Measurements from ENCODE around the gene DNM2. TPM values are rescaled to one million over a fixed set of nuclear protein-coding genes. Genes with fewer than 3 reads are reported as not detected.

DNM2 gene
- total RNA-seq, 2 experiments from 2014 or later, result 144 to 150 TPM

DNA sequence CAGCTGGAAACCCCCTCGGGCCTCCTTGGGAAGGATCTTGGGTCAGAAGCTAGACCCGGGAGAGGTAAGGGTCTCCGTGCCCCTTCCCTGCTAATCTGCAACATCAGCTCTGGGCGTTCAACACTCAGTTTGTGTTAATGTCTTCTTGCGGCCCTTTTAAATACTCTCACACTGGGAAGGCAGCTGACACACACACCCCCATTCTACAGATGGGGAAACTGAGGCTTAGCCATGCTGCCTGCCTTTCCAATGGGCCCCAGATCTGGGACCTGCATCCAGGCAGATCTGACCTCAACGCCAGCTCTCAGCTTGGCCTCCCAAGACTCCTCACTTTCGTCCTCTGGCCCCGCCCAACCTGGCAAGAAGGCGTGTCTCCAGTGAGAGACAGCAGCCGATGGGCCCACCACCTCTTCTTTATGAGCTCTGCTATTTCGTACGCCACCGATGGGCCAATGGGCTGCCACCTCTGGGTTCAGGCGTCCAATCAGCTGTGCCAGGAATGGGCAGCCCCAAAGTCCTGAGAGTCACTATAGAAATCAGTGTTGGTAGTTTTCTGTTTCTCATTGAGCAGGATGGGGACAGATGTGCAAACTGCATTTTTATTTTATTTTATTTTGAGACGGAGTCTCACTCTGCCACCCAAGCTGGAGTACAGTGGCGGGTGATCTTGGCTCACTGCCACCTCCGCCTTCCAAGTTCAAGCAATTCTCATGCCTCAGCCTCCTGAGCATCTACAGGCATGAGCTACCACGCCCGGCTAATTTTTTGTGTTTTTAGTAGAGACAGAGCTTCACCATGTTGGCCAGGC lies 43.8 kb downstream of the DNM2 start:
- CTCF ChIA-PET, result interaction anchor here (0.9 to 3.6 kb wide), 2 partner anchors 34 to 43 kb away, joined by 4 to 16 read pairs; partner anchors contain the start of gene DNM2
- POLR2A ChIA-PET, result no interaction called here

DNA sequence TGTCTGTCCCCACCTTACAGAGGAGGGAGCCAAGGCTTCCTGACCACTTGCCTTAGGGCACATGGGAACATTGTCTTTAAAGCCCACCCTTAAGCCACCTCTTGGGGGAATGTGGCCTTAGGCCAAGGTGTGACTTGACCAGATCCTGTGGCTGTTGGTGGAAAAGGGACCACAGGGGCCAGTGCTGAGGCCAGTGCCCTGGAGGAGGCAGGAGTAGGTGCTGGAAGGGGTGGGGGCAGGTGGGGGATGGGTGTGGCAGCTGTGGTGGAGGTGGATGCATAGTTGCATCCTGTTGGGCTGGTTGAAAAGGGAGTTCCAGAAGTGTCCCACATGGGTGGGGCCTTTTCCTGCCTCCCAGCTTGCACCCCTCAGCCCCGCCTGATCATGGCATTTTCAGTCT lies 44.8 kb downstream of the DNM2 start:
- CTCF ChIA-PET, result no interaction called here

DNA sequence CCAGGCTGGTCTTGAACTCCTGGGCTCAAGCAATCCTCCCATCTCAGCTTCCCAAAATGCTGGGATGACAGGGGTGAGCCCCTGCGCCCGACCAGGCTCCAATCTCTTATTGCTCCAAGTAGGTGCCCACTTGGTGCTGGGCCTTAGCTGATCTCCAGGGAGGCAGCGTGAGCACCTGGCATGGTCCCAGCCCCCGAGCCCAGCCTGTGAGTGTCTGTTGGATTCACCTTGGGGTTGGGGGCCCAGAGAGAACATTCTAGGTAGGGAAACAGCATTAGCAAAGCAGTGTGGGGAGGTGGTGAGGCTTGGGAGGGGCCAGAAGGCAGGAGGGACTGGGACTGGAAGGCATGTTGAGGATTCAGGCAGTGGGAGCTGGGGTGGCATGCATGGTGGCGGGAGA lies 45.5 kb downstream of the DNM2 start:
- ChIA-PET POLR2A (no interaction called here), CTCF (no interaction called here)

More for the DNA sequence above, 44.8 kb downstream of the DNM2 start:
- POLR2A ChIA-PET, result no interaction called here

DNA sequence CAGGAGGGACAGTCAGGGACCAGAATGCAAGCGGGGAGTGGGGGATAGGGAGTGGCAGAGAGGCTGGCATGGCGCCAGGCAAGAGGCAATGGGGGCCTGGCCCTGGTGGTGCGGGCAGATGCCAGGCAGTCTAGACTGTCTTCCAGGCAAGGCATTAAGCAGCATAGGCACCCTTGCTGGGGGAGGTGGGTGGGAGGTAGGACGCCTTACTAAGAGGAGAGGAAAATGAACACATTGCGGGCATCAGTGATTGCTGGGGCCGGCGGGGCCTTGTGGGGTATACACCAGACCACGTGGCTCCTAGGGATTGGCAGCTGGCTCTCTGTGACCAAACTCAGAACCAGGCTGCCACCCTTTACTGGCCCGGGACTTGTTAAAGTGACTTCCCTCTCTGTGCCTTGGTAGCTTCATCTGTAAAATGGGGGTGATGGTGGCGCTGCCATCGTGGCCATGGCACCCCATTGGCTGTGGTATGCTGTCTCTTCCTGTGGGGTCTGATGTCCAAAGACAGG lies 46.0 kb downstream of the DNM2 start:
- CTCF ChIA-PET, result no interaction called here
- POLR2A ChIA-PET, result no interaction called here

DNA sequence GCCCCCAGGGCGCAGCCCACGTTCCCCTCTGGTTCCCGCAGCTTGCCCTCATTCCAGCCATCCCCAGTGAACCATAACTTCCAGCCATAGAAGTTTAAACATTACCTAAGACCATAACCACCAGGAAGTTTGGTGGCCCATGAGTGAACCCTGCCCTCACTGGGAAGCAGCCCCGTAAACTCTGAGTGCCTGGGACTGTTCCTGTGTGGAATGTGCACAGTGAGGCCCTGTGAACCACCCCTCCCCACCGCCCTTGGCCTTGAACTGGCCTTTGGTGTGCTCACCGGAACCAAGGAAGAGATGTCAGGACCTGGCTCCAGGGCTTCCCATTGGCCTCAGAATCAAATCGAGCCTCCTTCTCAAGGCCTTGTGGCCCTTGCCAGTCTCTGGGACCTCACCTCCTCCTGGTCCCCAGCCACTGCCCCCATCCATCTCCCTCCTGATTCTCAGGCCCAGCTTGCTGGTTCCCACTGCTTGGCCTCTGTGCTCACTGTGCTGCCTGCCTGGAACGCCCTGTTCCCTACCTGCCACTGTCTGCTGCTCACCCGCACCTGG lies 46.5 kb downstream of the DNM2 start:
- POLR2A ChIA-PET, result no interaction called here
- CTCF ChIA-PET, result no interaction called here

DNA sequence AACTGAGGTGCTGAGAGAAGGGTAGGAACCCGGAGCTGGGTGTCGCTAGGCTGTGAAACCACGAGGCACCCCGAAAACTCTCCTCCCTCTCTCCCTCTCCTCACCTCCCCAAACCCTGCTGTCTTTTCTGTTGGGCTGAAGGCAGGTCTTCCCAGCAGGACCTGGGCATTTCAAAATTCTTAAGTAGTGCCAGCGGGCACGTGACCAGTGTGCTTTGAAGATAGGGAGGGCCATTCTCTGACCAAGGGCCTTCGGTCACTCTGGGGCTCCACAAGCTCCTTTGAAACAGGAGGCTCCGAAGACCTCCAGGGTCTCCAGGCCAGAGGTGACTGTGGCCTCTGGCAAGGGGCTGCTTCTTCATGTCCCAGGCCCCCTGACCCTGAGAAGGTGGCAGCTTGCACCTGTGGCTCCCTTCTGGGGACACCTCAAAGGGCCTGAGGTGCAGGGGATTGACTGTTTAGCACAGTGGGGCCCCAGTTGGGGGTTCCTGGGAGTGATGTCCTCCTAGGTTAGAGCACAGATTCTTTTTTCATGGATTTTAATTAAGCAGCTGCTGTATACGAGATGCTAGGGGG lies 48.3 kb downstream of the DNM2 start:
- ChIA-PET CTCF (no interaction called here), POLR2A (no interaction called here)

DNA sequence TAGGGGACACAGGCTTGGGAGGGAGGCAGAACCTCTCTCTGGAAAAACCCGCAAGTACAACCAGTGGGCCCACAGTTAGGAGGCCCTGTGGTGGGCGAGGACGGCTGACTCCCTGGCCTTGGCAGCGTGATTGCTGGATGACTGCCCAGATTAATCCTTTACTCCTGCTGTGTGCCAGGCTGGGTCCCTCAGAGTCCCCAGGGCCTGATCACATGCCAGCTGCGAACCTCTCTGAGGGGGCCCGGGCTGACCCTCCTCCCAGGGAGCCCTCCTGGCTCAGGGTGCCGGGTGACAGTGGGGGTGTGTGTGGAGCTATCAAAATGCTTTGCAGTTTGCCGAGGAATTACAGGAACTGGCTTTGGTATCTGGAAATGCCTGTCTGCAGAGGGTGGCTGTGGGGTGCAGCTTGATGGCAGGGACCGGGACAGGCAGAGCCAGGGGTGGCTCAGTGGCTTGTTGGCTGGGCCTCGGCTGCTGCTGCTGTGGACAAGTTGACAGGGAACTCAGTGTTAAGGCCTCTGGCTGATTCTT lies 48.9 kb downstream of the DNM2 start:
- CTCF ChIA-PET, result interaction anchor here (0.7 to 1.2 kb wide), 2 partner anchors 72 to 186 kb away, joined by 3 read pairs; no protein-coding TSS in a partner anchor
- POLR2A ChIA-PET, result no interaction called here

DNA sequence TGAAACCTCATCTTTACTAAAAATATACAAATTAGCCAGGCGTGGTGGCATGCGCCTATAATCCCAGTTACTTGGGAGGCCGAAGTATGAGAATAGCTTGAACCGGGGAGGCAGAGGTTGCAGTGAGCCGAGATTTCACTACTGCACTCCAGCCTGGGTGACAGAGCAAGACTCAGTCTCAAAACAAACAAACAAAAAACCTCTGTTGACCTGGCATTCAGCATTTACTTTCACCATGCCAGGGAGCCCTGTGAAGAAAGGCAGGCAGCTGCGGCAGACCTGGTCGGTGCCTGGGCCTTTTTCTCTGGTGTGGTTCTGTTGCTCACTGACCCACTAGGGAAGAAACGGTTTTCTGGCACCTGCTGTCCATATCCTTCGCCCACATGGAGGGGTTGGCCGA lies 49.8 kb downstream of the DNM2 start:
- POLR2A ChIA-PET, result no interaction called here
- CTCF ChIA-PET, result interaction anchor here (0.7 to 1.2 kb wide), 2 partner anchors 71 to 187 kb away, joined by 3 read pairs; no protein-coding TSS in a partner anchor

DNA sequence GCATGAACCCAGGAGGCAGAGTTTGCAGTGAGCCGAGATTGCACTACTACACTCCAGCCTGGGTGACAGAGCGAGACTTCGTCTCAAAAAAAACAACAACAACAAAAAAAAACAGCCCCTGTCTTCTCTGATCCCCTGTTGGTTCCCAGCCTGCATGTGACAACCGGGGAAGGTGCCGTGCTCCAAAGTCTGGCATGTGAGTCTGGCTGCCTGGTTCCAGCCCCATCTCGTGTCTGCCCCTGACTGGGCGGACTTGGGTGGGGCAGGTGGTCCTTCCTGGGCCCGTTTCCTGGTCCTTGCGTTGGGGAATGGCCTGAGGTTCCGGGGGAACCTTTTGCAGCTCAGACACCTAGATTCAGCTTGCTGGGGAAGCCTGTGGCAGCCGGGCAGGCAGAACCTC lies 50.5 kb downstream of the DNM2 start:
- ChIA-PET CTCF (interaction anchor here (0.6 kb wide), 1 partner anchor 296 kb away, joined by 3 read pairs; no protein-coding TSS in a partner anchor), POLR2A (no interaction called here)

DNA sequence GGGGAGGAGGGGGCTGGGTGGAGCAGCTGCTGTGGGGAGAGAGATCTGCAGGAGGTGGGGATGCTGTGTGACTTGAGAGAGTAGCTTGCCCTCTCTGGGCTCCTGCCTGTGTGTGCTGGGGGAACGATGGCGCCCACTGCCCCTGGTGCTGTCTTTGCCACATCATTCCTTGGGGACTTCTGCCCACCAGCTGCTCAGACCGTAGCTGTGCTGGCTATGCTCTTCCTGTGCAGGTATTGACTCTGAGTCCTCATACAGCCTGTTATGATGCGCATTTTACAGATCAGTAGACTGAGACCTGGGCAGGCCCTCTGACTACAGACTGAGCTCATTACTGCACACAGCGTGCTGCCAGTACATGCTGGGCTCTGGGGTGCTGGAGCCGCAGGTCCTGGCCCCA lies 51.1 kb downstream of the DNM2 start:
- CTCF ChIA-PET, result no interaction called here
- POLR2A ChIA-PET, result no interaction called here

DNA sequence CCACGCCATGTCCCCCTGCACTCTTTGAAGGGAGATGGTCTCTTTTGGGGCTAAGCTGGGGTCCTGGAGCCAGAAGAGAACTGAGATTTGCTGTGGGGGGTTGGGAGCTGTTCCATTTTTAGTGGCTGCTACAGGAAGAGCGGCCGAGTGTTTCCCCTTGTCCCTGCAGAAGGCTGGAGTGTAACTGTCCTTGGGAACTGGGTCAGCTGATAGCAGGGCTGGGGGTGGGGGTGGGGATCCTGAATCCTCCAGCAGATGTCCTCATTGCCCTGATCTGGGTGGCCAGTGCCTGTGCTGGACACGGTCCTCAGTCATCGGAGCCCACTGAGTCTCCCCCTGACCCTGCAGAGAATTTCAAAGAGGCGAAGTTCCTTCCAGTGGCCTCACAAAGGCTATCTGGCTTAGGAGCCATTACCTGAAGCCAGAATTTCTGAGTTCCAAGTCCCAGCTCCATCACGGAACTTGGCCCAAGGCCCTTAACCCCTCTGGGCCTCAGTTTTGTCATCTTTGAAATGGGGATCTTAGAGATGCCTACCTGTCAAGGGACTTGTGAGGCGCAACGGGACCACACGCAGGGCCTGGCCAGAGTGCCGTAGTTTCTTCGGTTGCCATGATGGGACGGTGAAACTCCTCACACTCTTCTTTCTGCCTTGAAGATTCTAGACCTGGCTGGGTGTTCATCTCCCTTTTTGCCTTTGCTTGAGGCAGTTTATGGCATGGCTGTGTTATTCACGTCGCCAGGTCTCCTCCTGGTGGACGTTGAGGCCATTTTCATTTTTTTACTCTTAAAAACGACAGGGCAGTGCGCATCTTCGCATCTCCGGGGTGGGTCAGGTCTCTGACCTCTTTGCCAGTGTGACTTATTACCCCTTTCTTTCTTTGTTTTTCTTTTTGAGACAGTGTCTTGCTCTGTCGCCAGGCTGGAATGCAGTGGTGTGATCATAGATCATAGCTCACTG lies 51.9 kb downstream of the DNM2 start:
- POLR2A ChIA-PET, result no interaction called here
- CTCF ChIA-PET, result interaction anchor here (0.6 kb wide), 1 partner anchor 305 kb away, joined by 8 read pairs; no protein-coding TSS in a partner anchor

DNA sequence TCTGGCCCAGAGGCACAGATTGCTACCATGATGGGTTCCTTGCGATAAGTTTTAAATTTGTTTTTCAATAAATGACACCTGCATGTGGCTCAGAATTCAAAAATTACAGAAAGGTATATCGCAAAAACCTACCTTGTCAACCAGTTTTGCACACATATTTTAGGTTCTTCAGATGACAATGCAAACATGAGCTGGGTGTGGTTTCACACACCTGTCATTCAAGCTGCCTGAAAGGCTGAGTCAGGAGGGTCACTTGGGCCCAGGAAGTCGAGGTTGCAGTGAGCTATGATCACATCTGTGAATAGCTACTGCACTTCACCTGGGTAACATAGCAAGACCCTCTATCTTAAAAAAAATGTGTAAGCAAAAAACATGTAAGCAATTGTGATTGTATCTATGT lies 56.1 kb downstream of the DNM2 start:
- CTCF ChIA-PET, result interaction anchor here (0.6 to 0.7 kb wide), 2 partner anchors 42 to 510 kb away, joined by 3 to 4 read pairs; no protein-coding TSS in a partner anchor
- POLR2A ChIA-PET, result interaction anchor here (0.6 kb wide), 1 partner anchor 56 kb away, joined by 3 read pairs; no protein-coding TSS in a partner anchor

DNA sequence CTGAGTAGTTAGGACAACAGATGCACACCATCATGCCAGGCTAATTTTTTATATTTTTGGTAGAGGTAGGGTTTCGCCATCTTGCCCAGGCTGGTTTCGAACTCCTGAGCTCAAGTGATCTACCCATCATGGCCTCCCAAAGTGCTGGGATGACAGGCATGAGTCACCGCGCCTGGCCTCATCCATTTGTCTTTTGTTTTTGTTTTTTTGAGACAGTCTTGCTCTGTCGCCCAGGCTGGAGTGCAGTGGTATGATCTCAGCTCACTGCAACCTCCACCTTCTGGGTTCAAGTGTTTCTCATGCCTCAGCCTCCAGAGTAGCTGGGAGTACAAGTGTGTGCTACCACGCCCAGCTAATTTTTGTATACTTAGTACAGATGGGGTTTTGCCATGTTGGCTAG lies 57.0 kb downstream of the DNM2 start:
- ChIA-PET CTCF (no interaction called here), POLR2A (no interaction called here)

DNA sequence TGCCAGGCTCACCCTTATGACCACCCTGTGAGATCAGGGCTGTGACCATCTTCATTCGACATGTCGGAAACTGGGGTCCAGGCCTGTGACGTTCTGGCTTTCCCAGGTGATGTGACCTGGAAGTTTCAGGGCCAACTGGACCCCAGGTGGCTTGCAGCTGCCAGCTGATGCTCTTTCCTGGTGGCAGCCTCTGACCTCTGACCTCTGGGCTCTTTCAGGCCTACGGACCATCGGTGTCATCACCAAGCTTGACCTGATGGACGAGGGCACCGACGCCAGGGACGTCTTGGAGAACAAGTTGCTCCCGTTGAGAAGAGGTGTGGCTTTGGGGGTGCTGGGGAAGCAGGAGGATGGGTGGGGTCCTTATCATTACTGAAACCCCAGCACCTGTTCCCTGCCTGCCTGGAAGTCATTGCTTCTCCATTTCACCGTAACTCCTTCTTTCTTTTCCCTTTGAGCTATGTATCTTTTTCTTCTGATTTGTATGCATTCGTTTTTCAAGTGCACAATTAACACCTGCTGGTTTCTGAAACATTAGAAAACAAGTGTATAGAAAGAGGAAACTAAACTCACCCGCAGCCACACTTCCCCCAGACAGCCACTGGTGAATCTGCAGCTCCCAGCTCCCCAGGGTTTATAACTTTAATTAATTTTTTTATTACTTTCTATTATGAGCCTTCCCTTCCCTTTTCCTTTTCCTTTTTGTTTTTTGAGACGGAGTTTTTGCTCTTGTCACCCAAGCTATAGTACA lies 59.2 kb downstream of the DNM2 start:
- ChIA-PET POLR2A (no interaction called here), CTCF (interaction anchor here (1.3 kb wide), 1 partner anchor 81 kb away, joined by 3 read pairs; no protein-coding TSS in a partner anchor)

DNA sequence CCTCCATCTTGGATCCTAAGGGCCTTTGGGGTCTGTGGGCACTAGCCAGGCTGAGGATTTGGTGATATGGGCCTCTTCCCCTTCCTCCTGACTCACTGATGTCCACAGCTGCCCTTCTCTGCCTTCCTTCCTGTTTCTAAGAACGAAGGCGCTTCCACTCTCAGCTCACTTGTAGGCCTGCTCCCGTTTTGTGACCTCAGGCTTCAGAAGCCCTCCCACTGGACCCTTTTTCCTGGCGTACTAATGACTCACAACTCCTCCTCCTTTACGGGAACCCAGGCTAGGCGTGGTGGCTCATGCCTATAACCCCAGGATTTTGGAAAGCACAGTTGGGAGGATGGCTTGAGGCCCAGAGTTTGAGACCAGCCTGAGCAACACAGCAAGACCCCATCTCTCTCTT lies 62.5 kb downstream of the DNM2 start:
- CTCF ChIA-PET, result no interaction called here
- POLR2A ChIA-PET, result no interaction called here

DNA sequence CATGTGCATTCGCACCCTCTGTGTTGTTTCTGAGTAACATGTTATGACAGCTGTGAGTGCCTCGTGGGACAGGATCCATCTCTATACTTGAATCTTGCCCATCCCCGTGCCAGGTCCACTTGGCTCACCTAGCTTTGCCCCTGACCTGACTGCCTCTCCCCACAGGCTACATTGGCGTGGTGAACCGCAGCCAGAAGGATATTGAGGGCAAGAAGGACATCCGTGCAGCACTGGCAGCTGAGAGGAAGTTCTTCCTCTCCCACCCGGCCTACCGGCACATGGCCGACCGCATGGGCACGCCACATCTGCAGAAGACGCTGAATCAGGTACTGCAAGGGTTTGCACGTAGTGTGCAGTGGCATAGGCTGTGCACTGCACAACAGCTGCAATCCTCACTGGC lies 64.9 kb downstream of the DNM2 start:
- ChIA-PET POLR2A (no interaction called here), CTCF (no interaction called here)

DNA sequence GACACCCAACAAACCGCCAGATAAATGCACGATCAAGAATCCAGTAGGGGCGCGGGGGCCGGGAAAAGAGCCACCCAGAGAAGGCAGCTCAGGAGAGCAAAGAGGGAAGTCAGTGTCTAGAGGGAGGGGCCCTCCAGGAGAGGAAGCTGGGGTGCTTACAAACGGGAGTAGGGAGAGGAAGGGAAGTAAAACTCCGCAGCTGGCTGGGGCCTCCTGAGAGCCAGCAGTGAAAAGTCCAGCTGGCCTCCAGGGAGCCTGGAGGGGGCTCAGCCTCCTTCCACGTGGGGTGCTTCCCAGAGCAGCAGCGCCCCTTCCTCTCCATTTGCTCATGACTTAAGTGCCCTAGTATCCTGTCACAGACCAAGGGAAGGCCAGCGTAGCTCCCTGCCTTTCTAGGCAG lies 66.4 kb downstream of the DNM2 start:
- ChIA-PET CTCF (no interaction called here), POLR2A (no interaction called here)

DNA sequence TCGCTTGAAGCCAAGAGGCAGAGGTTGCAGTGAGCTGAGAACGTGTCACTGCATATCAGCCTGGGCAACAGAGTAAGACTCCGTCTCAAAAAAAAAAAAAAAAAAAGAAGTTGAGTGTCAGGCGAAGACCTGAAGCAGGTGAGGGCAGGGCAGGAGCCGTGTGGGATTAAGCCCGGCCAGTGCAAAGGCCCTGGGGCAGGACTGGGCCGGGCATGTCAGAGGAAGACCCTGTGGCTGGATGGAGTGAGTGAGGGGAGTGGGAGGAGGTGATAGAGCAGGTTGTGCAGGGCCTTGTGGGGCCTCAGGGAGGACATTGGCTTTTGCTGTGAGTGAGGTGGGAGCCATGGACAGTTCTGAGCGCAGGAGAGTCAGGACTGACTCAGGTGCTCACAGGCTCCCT lies 70.3 kb downstream of the DNM2 start:
- POLR2A ChIA-PET, result no interaction called here
- CTCF ChIA-PET, result interaction anchor here (1.3 kb wide), 1 partner anchor 33 kb away, joined by 3 read pairs; no protein-coding TSS in a partner anchor

DNA sequence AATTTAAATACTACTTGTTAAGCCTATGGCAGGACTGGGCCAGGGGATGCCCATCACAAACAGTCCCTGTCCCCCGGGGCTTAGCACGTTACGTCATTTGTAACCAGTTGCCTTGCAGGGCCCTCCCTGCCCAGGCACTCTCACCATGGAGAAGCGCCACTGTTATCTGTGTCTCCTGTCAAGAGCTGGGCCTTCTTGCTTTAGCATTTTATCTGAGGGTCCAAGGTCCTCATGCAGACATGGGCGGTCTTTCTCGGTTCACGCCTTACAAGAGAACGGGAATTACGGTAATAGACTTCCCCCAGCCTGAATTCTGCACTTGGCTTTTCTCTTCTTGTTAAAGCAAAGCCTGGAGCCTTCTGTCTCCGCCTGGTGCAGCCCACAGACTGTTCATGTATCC lies 72.0 kb downstream of the DNM2 start:
- CTCF ChIA-PET, result interaction anchor here (0.6 kb wide), 1 partner anchor 138 kb away, joined by 3 read pairs; no protein-coding TSS in a partner anchor
- POLR2A ChIA-PET, result interaction anchor here (0.5 kb wide), 1 partner anchor 337 kb away, joined by 4 read pairs; no protein-coding TSS in a partner anchor
